Neutrophil (primary cell): ENCODE data around the gene NR2C2AP.
A peak's percentile ranks its signal among the peaks of the same experiment; 100 is the strongest.

ENCODE experiments used
- H3K27ac ChIP-seq: fragments of 200-600 bp; sonication (generic); 2 replicates; pipeline ENCODE4 v1.5.1; 2016; ENCODE audit warnings: mild to moderate bottlenecking, moderate library complexity
- H3K27me3 ChIP-seq: fragments of 200-600 bp; sonication (generic); 2 replicates; pipeline ENCODE4 v1.6.0; 2016; ENCODE audit warnings: mild to moderate bottlenecking
- H3K36me3 ChIP-seq: fragments of 200-600 bp; sonication (generic); 2 replicates; pipeline ENCODE4 v1.5.1; 2017
- H3K4me1 ChIP-seq, 2 experiments: fragments of 200-600 bp in 1 of 2; sonication (generic) in 1 of 2; 1 replicate in 1 of 2; 2 replicates in 1 of 2; pipeline versions ENCODE4 v1.5.1 to v1.6.1; 2013 to 2016; ENCODE audit warnings: low read depth in 1 of 2, low read length in 1 of 2, mild to moderate bottlenecking in 1 of 2, moderate library complexity in 1 of 2; ENCODE audit not compliant: control insufficient read depth in 1 of 2, insufficient read depth in 1 of 2
- H3K4me3 ChIP-seq, 2 experiments: fragments of 200-600 bp in 1 of 2; sonication (generic) in 1 of 2; 1 replicate in 1 of 2; 2 replicates in 1 of 2; pipeline ENCODE4 v1.5.1; 2013 to 2016; ENCODE audit warnings: low read depth in 1 of 2, low read length in 1 of 2, mild to moderate bottlenecking in 1 of 2, moderate library complexity in 1 of 2
- H3K9me3 ChIP-seq: fragments of 200-600 bp; sonication (generic); 2 replicates; pipeline ENCODE4 v1.5.1; 2016
- TF ChIP-seq, protein P1 (sequence below): fragments of 200-600 bp; sonication (generic); IDR thresholded peaks from 2 replicates; pipeline ENCODE4 v1.5.1; 2016; ENCODE audit warnings: antibody characterized with exemption

NR2C2AP gene, protein sequence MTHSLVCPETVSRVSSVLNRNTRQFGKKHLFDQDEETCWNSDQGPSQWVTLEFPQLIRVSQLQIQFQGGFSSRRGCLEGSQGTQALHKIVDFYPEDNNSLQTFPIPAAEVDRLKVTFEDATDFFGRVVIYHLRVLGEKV

GRCh38 chr19:19203012-19203856, at the start of gene NR2C2AP:
NR2C2AP (minus strand) TSS chr19:19203414; CDS start chr19:19203060, 354 bp downstream.
- peak within 1 kb of the TSS; percentile 78 for H3K27ac ChIP-seq
- TF ChIP-seq, protein P1, sequence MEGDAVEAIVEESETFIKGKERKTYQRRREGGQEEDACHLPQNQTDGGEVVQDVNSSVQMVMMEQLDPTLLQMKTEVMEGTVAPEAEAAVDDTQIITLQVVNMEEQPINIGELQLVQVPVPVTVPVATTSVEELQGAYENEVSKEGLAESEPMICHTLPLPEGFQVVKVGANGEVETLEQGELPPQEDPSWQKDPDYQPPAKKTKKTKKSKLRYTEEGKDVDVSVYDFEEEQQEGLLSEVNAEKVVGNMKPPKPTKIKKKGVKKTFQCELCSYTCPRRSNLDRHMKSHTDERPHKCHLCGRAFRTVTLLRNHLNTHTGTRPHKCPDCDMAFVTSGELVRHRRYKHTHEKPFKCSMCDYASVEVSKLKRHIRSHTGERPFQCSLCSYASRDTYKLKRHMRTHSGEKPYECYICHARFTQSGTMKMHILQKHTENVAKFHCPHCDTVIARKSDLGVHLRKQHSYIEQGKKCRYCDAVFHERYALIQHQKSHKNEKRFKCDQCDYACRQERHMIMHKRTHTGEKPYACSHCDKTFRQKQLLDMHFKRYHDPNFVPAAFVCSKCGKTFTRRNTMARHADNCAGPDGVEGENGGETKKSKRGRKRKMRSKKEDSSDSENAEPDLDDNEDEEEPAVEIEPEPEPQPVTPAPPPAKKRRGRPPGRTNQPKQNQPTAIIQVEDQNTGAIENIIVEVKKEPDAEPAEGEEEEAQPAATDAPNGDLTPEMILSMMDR, result peak; percentile 40
- peaks cover 8 to 13% of the 10 kb centered on the region in 2 experiments for H3K4me1 ChIP-seq
- peak within 1 kb of the TSS; percentile 79 to 86 for H3K4me3 ChIP-seq
- H3K36me3 ChIP-seq, result peaks cover 31% of the 10 kb centered on the region
- H3K27me3 ChIP-seq, result peaks cover 37% of the 10 kb centered on the region
- no peaks in the 10 kb centered on the region for H3K9me3 ChIP-seq

- H3K9me3 ChIP-seq, result no peaks in the 10 kb centered on the region
- H3K27ac ChIP-seq, result no peak overlapping the region
- no peak overlapping the region for H3K4me3 ChIP-seq
- TF ChIP-seq, protein P1, result no peak
- H3K27me3 ChIP-seq, result peaks cover 44% of the 10 kb centered on the region
- H3K36me3 ChIP-seq, result no peaks in the 10 kb centered on the region
- no peaks in the 10 kb centered on the region for H3K4me1 ChIP-seq
Measured at GRCh38 chr19:19250196-19250801, 47.1 kb upstream of the NR2C2AP start.

GRCh38 chr19:19240476-19240875, 37.3 kb upstream of the NR2C2AP start:
- Histone ChIP-seq H3K27me3 (peaks cover 4% of the 10 kb centered on the region), H3K27ac (no peak overlapping the region), H3K4me3 (no peak overlapping the region), H3K9me3 (no peaks in the 10 kb centered on the region), H3K36me3 (no peaks in the 10 kb centered on the region), H3K4me1 (no peaks in the 10 kb centered on the region)
- TF ChIP-seq, protein P1, result no peak

DNA sequence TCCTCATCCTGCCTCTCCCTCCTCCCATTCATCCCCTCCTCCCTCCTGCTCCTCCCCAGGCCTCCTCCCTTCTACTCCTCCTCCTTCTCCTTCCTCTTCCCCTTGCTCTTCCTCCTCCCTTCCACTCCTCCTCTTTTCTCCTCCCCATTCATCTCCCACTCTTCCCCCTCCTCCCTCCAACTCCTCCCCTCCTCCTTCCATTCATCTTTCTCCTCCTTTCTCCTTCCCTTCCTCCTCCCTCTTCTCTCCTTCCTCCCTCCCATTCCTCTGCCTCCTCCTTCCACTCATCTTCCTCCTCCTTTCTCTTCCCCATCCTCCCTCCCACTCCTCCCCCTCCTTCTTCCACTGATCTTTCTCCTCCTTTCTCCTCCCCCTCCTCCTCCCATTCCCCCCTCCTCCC, 36.5 kb upstream of the NR2C2AP start:
- Histone ChIP-seq H3K36me3 (no peaks in the 10 kb centered on the region), H3K27me3 (peaks cover 4% of the 10 kb centered on the region), H3K27ac (no peak overlapping the region), H3K4me3 (no peak overlapping the region), H3K9me3 (no peaks in the 10 kb centered on the region), H3K4me1 (no peaks in the 10 kb centered on the region)
- TF ChIP-seq, protein P1, result no peak

GRCh38 chr19:19238126-19238894, 35.1 kb upstream of the NR2C2AP start:
- Histone ChIP-seq H3K4me3 (no peak overlapping the region), H3K27me3 (peaks cover 4% of the 10 kb centered on the region), H3K4me1 (no peaks in the 10 kb centered on the region), H3K36me3 (no peaks in the 10 kb centered on the region), H3K27ac (no peak overlapping the region), H3K9me3 (no peaks in the 10 kb centered on the region)
- TF ChIP-seq, protein P1, result no peak
